Measurements from ENCODE around the gene HECTD4. TPM values are rescaled to one million over a fixed set of nuclear protein-coding genes. Genes with fewer than 3 reads are reported as not detected.

Gene HECTD4
- total RNA-seq, 1 donor from 2014 or later, result 40.7 TPM

DNA sequence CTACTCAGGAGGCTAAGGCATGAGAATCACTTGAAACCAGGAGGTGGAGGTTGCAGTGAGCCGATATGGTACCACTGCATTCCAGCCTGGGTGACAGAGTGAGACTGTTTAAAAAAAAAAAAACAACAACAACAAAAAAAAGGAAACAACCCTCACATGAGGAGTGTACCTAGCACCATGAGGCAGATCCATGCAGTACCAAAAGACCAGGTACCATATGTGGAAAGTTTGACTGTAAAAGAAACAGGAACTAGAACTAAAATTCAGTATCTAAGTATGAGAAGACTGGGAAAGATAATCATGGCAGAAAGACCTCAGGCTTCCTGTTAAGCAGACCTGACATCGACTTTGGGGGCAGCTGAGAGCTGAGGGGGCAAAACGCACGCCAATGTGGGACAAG is 201.8 kb downstream of the HECTD4 start:
- Mint-ChIP-seq H3K9me3 (ENCODE audit: low read depth) (no peaks in the 10 kb centered on the region), H3K27me3 (ENCODE audit: low read depth) (no peaks in the 10 kb centered on the region), H3K36me3 (ENCODE audit: low read depth) (peaks cover 22% of the 10 kb centered on the region), H3K4me1 (ENCODE audit: low read depth) (peaks cover 9% of the 10 kb centered on the region), H3K27ac (ENCODE audit: unreplicated experiment) (no peak overlapping the region), H3K4me3 (ENCODE audit: unreplicated experiment) (no peak overlapping the region)
- no peak for DNase-seq (ENCODE audit: low spot score)
- TF ChIP-seq, protein P1, sequence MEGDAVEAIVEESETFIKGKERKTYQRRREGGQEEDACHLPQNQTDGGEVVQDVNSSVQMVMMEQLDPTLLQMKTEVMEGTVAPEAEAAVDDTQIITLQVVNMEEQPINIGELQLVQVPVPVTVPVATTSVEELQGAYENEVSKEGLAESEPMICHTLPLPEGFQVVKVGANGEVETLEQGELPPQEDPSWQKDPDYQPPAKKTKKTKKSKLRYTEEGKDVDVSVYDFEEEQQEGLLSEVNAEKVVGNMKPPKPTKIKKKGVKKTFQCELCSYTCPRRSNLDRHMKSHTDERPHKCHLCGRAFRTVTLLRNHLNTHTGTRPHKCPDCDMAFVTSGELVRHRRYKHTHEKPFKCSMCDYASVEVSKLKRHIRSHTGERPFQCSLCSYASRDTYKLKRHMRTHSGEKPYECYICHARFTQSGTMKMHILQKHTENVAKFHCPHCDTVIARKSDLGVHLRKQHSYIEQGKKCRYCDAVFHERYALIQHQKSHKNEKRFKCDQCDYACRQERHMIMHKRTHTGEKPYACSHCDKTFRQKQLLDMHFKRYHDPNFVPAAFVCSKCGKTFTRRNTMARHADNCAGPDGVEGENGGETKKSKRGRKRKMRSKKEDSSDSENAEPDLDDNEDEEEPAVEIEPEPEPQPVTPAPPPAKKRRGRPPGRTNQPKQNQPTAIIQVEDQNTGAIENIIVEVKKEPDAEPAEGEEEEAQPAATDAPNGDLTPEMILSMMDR (IDR thresholded peaks at IDR 0.05), result no peak

DNA sequence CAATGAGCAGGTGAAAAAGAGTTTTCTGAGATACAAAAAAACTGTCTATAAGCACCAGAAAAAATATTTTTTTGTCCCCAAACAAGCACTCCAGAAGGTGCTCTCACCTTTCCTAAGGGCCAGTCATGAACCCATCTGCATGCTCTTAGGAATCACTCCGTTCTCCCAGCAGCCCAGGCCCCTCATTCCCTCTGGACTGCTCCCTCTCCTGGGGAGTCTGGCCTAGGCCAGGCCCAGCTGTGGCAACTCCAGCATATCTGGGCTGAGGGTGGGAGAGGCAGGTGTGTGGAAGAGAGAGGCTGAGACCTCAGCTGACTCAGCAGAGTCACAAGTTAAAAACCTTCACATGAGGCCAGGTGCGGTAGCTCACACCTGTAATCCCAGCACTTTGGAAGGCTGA is 202.3 kb downstream of the HECTD4 start:
- DNase-seq (ENCODE audit: low spot score), result no peak
- Mint-ChIP-seq H3K4me3 (ENCODE audit: unreplicated experiment) (no peak overlapping the region), H3K4me1 (ENCODE audit: low read depth) (peaks cover 9% of the 10 kb centered on the region), H3K27me3 (ENCODE audit: low read depth) (no peaks in the 10 kb centered on the region), H3K9me3 (ENCODE audit: low read depth) (no peaks in the 10 kb centered on the region), H3K27ac (ENCODE audit: unreplicated experiment) (no peak overlapping the region), H3K36me3 (ENCODE audit: low read depth) (peaks cover 27% of the 10 kb centered on the region)
- TF ChIP-seq, protein P1 (IDR thresholded peaks at IDR 0.05), result no peak

DNA sequence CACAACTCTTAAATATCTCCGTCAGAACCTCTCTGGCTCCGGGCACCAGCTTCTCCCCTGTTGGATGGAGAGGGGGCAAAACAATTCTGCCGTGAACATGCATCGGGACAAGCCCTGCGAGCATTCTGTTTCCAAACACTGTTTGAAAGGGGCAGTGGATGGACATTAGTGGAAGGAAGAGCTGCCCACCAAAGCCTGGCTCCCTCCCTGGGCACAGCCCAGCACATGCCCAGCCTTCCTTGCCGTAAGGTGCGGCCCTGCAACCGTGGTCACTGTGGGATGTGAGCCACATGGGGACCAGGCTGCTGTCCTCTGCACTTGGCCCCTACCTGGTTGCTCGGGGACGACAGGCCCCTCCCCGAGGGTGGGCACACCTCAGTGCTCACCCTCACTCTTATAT is 202.9 kb downstream of the HECTD4 start:
- no peak overlapping the region for H3K4me3 Mint-ChIP-seq (ENCODE audit: unreplicated experiment)
- DNase-seq (ENCODE audit: low spot score), result no peak
- H3K4me1 Mint-ChIP-seq (ENCODE audit: low read depth), result peaks cover 9% of the 10 kb centered on the region
- peaks cover 28% of the 10 kb centered on the region for H3K36me3 Mint-ChIP-seq (ENCODE audit: low read depth)
- no peak overlapping the region for H3K27ac Mint-ChIP-seq (ENCODE audit: unreplicated experiment)
- no peaks in the 10 kb centered on the region for H3K27me3 Mint-ChIP-seq (ENCODE audit: low read depth)
- H3K9me3 Mint-ChIP-seq (ENCODE audit: low read depth), result no peaks in the 10 kb centered on the region
- TF ChIP-seq, protein P1 (IDR thresholded peaks at IDR 0.05), result no peak

DNA sequence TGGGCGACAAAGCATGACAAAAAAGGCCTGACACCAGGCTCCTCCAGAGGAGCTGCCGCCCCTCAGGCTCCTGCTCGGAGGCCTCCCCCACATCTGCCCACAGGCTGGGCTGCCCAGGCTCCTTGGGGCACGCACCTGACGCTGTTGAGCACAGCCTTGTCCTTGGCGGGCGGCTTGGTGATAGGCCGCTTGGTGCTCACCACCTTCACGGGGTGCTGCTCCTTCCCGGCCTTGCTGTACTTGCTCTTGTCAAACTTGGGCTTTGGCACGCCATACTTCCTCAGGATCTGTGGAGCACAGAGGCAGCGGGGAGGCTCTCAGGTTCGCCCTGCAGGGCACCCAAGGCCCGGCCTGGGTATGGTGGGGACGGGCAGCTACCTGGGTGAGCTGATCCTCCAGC is 203.4 kb downstream of the HECTD4 start:
- TF ChIP-seq, protein P1 (IDR thresholded peaks at IDR 0.05), result no peak
- Mint-ChIP-seq H3K9me3 (ENCODE audit: low read depth) (no peaks in the 10 kb centered on the region), H3K36me3 (ENCODE audit: low read depth) (peaks cover 28% of the 10 kb centered on the region), H3K27ac (ENCODE audit: unreplicated experiment) (no peak overlapping the region), H3K27me3 (ENCODE audit: low read depth) (no peaks in the 10 kb centered on the region), H3K4me1 (ENCODE audit: low read depth) (peaks cover 9% of the 10 kb centered on the region), H3K4me3 (ENCODE audit: unreplicated experiment) (no peak overlapping the region)
- no peak for DNase-seq (ENCODE audit: low spot score)

DNA sequence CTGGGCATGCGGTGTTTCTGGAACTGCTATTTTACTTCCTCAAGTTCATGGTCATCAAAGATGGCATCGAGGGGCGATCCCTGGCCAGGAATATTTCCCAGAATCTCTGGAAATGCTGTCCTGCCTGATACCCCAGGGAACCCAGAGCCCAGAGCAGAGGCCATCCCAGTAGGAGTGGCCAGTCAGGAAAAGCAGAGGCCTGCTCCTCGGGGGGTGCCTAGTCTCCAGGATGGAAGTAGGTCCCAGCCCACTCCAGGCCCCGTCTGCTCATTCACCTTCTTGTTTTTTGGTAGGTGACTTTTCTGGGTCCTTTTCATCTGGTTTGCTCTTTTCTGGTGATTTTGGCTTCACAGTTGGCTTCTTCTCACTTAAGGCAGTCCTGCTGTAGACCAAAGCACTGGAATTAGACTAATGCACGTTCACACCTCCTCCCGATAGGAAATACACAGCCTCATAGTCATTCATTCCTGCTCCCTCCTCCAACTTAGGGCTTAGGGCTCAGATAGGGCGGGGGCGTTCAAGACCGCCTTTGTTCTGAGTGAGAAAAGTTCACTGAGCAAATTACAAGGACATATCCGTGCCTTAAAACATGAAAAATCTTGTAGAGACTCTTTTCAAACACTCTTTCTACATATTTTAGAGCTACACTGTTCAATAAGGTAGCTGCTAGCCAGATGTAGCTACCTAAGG is 205.8 kb downstream of the HECTD4 start:
- H3K27me3 Mint-ChIP-seq (ENCODE audit: low read depth), result no peaks in the 10 kb centered on the region

More for the DNA sequence above, 205.8 kb downstream of the HECTD4 start:
- Mint-ChIP-seq H3K4me1 (ENCODE audit: low read depth) (no peaks in the 10 kb centered on the region), H3K9me3 (ENCODE audit: low read depth) (no peaks in the 10 kb centered on the region), H3K4me3 (ENCODE audit: unreplicated experiment) (no peak overlapping the region), H3K27ac (ENCODE audit: unreplicated experiment) (no peak overlapping the region), H3K36me3 (ENCODE audit: low read depth) (peaks cover 31% of the 10 kb centered on the region)
- DNase-seq (ENCODE audit: low spot score), result peak; percentile 48
- TF ChIP-seq, protein P1 (IDR thresholded peaks at IDR 0.05), result no peak
